HS-27A (cell line): ENCODE data around the gene OR13F1.
"Not testable (repeated sequence)": the region's sequence is repeated elsewhere in the genome, so short reads cannot be mapped to it uniquely, and the experiment has no call there.

Source experiments
- DNase-seq: peaks from one replicate; pipeline ENCODE4 v3.0.0-alpha.2; 2012; ENCODE audit warnings: low read depth, missing footprints

The OR13F1 gene

DNA sequence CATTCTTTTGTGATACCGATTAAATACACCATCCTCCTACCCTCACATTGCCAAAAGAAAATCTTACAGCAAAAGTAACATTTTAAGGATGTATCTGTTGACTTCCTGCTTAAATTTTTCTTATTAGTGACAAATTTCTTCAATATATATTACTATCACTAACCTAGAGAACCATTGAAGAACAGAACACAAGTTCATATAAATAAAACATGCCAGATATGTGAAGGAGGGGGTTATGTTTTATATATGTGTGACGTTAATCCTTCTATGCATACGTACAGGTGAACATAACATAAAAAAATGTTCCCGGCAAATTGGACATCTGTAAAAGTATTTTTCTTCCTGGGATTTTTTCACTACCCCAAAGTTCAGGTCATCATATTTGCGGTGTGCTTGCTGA lies at the start of gene OR13F1:
Gene OR13F1, plus strand, starts transcription at position 301 of the 400 bp plus-strand sequence. Its CDS starts 0 bp downstream, at position 301.
- DNase-seq, result no peak

DNA sequence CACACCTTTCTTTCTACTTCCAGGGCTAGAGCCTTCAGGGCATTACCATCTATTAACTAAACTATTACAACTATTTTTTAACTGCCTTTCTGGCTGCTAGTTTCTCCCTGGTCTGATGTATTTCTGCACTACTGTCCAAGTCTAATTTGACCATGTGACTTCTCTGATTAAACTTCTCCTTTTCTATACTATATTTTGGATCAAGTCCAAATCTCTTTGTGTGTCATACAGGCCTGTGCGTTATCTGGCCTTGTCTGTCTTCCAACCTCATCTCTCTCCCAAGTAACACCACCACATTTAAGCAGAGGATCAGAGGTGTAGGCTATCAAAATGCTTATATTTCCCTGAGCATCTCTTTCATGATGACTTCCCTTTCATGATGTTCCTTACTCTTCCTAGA lies 47.2 kb upstream of the OR13F1 start:
- no peak for DNase-seq

DNA sequence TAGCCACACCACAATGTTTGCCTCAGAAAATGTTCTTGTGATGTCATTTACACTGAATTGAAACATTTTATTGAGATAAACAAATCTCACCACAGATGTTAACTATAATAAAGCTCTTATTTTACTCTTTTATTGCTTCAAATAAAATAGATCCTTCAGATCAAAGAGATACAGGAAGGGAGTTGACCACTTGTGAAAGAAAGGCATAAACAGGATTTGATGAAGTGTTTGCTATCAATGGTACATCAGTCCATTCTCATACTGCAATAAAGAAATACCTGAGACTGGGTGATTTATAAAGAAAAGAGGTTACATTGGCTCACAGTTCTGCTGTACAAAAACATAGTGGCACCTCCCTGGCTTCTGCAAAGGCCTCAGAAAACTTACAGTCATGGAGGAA lies 40.2 kb upstream of the OR13F1 start:
- DNase-seq, result no peak

- no peak for DNase-seq
Observed at GRCh38 chr9:104468261-104468660, 35.8 kb upstream of the OR13F1 start.

GRCh38 chr9:104482921-104483570 lies 21.0 kb upstream of the OR13F1 start:
- no peak for DNase-seq

- no peak for DNase-seq
Observed at GRCh38 chr9:104485014-104485413, 19.0 kb upstream of the OR13F1 start.

- no peak for DNase-seq
Observed at GRCh38 chr9:104494808-104495207, 9.3 kb upstream of the OR13F1 start.

- no peak for DNase-seq
Observed at GRCh38 chr9:104503440-104503839, 623 bp upstream of the OR13F1 start.

DNA sequence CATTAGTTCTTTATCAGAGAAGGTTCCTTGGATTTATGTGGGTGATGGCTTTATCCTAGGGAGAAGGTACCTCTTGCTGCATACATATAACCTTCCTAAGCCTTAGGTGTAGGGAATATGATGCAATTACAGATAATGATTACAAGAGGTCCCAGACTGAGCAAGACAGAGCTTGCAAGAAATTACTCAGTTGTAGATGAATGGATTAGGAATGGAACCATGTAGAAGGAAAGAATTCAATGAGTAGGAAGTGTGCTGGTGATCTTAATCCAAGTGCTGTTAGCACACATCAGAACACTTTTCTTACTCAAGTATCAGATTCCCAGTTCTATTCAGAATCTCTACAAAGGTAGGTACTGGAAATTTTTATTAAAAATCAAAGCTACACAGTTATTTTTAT lies 2.5 kb downstream of the OR13F1 start:
- no peak for DNase-seq

GRCh38 chr9:104514901-104515300 lies 10.8 kb downstream of the OR13F1 start:
- no peak for DNase-seq

GRCh38 chr9:104520241-104520640 lies 16.2 kb downstream of the OR13F1 start:
- not testable (repeated sequence) for DNase-seq

- no peak for DNase-seq
Observed at GRCh38 chr9:104527109-104527508, 23.0 kb downstream of the OR13F1 start, which contains the start of gene OR13C4. Gene OR13C4, minus strand, starts transcription at chr9:104527209. Its CDS starts 0 bp downstream, at chr9:104527209.

- DNase-seq, result no peak
Observed at GRCh38 chr9:104536756-104537155, 32.7 kb downstream of the OR13F1 start, which contains the start of gene OR13C3. Gene OR13C3, minus strand, starts transcription at chr9:104536856. Its CDS starts 133 bp downstream, at chr9:104536723.

DNA sequence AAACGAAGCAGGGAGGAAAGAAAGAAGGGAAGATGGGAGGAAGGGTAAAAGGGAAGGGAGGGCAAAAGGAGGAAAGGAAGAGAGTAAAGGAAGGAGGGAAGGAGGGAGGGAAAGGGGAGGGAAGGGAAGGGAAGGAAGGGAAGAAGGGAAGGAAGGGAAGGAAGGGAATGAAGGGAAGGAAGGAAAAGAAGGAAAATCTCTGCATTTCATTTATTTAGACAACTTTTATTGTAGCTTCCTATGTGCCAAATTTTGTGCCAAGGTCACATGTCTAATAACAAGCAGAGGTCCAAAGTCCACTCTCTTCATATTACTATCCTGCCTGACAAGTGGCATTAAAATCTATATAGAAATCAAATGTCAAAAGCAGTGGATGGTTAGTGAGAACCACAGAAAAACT lies 35.2 kb downstream of the OR13F1 start:
- DNase-seq, result no peak

GRCh38 chr9:104544644-104545043 lies 40.6 kb downstream of the OR13F1 start:
- no peak for DNase-seq

DNA sequence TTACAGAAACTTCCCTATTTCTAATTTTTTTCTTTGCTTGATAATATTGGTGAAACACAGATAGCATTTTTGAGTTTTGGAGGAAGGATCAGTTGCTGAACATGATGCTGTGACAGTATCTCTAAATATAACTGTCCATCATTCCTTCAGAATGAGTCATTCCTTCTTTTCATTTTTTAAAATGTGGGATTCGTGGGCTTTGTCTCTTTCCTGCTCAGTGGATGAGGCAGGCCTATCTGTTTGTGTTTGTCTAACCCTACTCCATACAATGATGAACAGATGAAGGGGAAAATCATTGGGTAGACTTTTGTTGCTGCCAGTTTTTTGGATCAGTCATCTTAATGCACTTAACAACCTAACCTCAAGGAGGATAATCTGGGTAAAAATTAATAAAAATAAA lies 49.2 kb downstream of the OR13F1 start:
- no peak for DNase-seq
